NCI-H187 treated with DMSO at 0.1 percent for 48 hours (cell line): ENCODE data around the gene RPS2.
A peak's percentile ranks its signal among the peaks of the same experiment; 100 is the strongest.
"Not testable (repeated sequence)": the region's sequence is repeated elsewhere in the genome, so short reads cannot be mapped to it uniquely, and the experiment has no call there.

Experiments used
- DNase-seq: peaks from one replicate; lab custom pipeline; 2025; lab: John Stamatoyannopoulos, UW

Gene RPS2

GRCh38 chr16:1964506-1965395 lies at the start of gene RPS2:
Gene RPS2 (minus strand): TSS chr16:1964826. CDS start chr16:1964625, 201 bp downstream.
- peak; percentile 98 for DNase-seq

GRCh38 chr16:2013527-2013926 lies 48.9 kb upstream of the RPS2 start:
- no peak for DNase-seq

GRCh38 chr16:2011726-2012125 lies 47.1 kb upstream of the RPS2 start:
- DNase-seq, result not testable (repeated sequence)

GRCh38 chr16:2009791-2010510 lies 45.3 kb upstream of the RPS2 start, which contains the start of gene ZNF598:
Gene ZNF598 (minus strand): TSS chr16:2009821.
- peak; percentile 48 for DNase-seq

GRCh38 chr16:2009164-2009711 lies 44.6 kb upstream of the RPS2 start:
- no peak for DNase-seq

- no peak for DNase-seq
These were observed 44.1 kb upstream of the RPS2 start for GRCh38 chr16:2008631-2009163.

GRCh38 chr16:2008009-2008526 lies 43.4 kb upstream of the RPS2 start:
- no peak for DNase-seq

- DNase-seq, result no peak
These were observed 42.6 kb upstream of the RPS2 start for GRCh38 chr16:2007081-2007836.

- DNase-seq, result no peak
These were observed 41.7 kb upstream of the RPS2 start for GRCh38 chr16:2006317-2006716.

GRCh38 chr16:2005646-2006045 lies 41.0 kb upstream of the RPS2 start:
- no peak for DNase-seq

- DNase-seq, result no peak
These were observed 40.3 kb upstream of the RPS2 start for GRCh38 chr16:2004795-2005517.

GRCh38 chr16:2003827-2004641 lies 39.4 kb upstream of the RPS2 start:
- peak; percentile 85 for DNase-seq

- DNase-seq, result no peak
These were observed 38.7 kb upstream of the RPS2 start for GRCh38 chr16:2003231-2003826.

GRCh38 chr16:2002406-2003230 lies 38.0 kb upstream of the RPS2 start:
- no peak for DNase-seq

- no peak for DNase-seq
These were observed 37.1 kb upstream of the RPS2 start for GRCh38 chr16:2001456-2002355.

- no peak for DNase-seq
These were observed 36.4 kb upstream of the RPS2 start for GRCh38 chr16:2001035-2001434.

GRCh38 chr16:1999866-2000514 lies 35.4 kb upstream of the RPS2 start:
- no peak for DNase-seq
